AG10803 (cell line): ENCODE measurements around the gene CACNA1C.
A peak's percentile ranks its signal among the peaks of the same experiment; 100 is the strongest.

Experiments
- DNase-seq: peaks from one replicate; pipeline ENCODE4 v3.0.0; 2010; ENCODE audit warnings: low read depth
- H3K4me3 ChIP-seq: 2 replicates; pipeline ENCODE4 v1.5.1; 2011; ENCODE audit warnings: mild to moderate bottlenecking, low read length, control low read depth
- CTCF ChIP-seq: conservative IDR thresholded peaks from 2 replicates; pipeline ENCODE4 v1.5.1; 2011; ENCODE audit warnings: mild to moderate bottlenecking, low read length, control low read depth, inconsistent platforms

Gene CACNA1C

GRCh38 chr12:2640709-2641108, 587.9 kb downstream of the CACNA1C start:
- H3K4me3 ChIP-seq: no peak overlapping the region
- no peak for TF ChIP-seq CTCF
- DNase-seq: peak; percentile 95

GRCh38 chr12:2641207-2641606, 588.4 kb downstream of the CACNA1C start:
- peak; percentile 28 for TF ChIP-seq CTCF
- DNase-seq: peak; percentile 25

GRCh38 chr12:2641761-2642160, 589.0 kb downstream of the CACNA1C start:
- H3K4me3 ChIP-seq: no peak overlapping the region
- no peak for TF ChIP-seq CTCF
- no peak for DNase-seq

More at GRCh38 chr12:2641207-2641606, 588.4 kb downstream of the CACNA1C start:
- no peak overlapping the region for H3K4me3 ChIP-seq

- no peak overlapping the region for H3K4me3 ChIP-seq
- no peak for TF ChIP-seq CTCF
- DNase-seq: no peak
Observed at GRCh38 chr12:2642176-2642892, 589.5 kb downstream of the CACNA1C start.

- no peak overlapping the region for H3K4me3 ChIP-seq
- TF ChIP-seq CTCF: no peak
- DNase-seq: no peak
Observed at GRCh38 chr12:2642896-2643425, 590.2 kb downstream of the CACNA1C start.

- no peak for TF ChIP-seq CTCF
- no peak for DNase-seq
- H3K4me3 ChIP-seq: no peak overlapping the region
Observed at GRCh38 chr12:2643576-2644135, 590.9 kb downstream of the CACNA1C start.
